Activated T-helper 17 cell treated with anti-CD3 and anti-CD28 coated beads, Interleukin-2, amount 50 U/mL, for 72 hours (primary cell): ENCODE results near the gene LACTB. TPM values are rescaled to one million over a fixed set of nuclear protein-coding genes. Genes with fewer than 3 reads are reported as not detected.
A peak's percentile ranks its signal among the peaks of the same experiment; 100 is the strongest.

ENCODE experiments used
- ATAC-seq: fragments of 150-1000 bp; cut with Tn5 transposase; replicated peaks from 2 replicates; pipeline ENCODE4 v1.10.0; 2021; ENCODE audit warnings: mild to moderate bottlenecking, moderate library complexity
- H3K27ac Mint-ChIP-seq: one replicate; pipeline ENCODE4 v1.8.0; 2022; ENCODE audit warnings: mixed read lengths
- H3K27me3 Mint-ChIP-seq: one replicate; pipeline ENCODE4 v1.8.0; 2022; ENCODE audit warnings: mixed read lengths
- H3K36me3 Mint-ChIP-seq: one replicate; pipeline ENCODE4 v1.8.0; 2022; ENCODE audit warnings: low read depth, mild to moderate bottlenecking, mixed read lengths
- H3K4me1 Mint-ChIP-seq: one replicate; pipeline ENCODE4 v1.8.0; 2022; ENCODE audit warnings: mixed read lengths
- H3K4me3 Mint-ChIP-seq: one replicate; pipeline ENCODE4 v1.8.0; 2022; ENCODE audit warnings: mild to moderate bottlenecking, mixed read lengths
- H3K9me3 Mint-ChIP-seq: one replicate; pipeline ENCODE4 v1.8.0; 2022; ENCODE audit warnings: mixed read lengths
- total RNA-seq, 2 donors: library from RNA; stranded (reverse); gene quantifications; one replicate each; pipeline ENCODE4 v1.2.3, GENCODE V29; 2022

The LACTB gene
- total RNA-seq, 2 donors from 2014 or later = 20.3 to 26.0 TPM

DNA sequence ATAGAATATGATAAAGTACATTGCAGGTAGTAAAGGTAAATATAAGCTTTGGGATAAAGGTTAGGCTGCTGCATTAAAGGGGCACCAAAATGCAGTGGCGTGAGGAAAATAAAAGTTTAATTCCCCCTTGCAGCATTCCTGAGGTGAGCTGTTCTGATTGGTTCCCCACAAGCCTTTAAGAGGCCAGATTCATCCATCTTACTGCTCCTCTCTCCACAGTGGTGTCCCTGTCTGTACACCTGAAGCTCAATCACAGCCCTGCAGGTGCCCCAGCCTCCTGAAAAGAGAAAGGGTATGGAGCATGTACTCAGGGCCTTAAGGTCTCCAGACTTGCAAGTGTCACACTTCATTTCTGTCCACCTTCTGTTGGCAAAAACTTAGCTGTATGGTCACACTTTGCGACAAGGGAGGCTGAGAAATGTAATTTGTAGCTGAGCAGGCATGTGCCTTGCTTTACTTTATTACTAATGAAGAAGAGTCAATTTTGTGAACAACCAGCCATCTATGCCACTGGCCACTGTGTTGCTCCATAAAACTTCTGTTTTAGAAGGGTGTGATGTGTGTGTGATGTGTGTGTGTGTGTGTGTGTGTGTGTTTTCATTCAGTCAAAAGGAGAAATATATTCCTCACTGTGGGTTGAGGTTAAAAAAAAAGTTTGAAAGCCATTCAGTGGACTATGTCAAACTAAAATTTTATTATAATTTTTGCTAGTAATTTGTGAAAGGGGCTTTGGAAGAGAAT lies 12.8 kb downstream of the LACTB start:
- Mint-ChIP-seq H3K27me3 (no peaks in the 10 kb centered on the region), H3K4me1 (no peaks in the 10 kb centered on the region), H3K9me3 (no peaks in the 10 kb centered on the region), H3K36me3 (peaks cover 21% of the 10 kb centered on the region), H3K4me3 (no peak overlapping the region), H3K27ac (peak overlapping the region; percentile 21)
- no peak for ATAC-seq

DNA sequence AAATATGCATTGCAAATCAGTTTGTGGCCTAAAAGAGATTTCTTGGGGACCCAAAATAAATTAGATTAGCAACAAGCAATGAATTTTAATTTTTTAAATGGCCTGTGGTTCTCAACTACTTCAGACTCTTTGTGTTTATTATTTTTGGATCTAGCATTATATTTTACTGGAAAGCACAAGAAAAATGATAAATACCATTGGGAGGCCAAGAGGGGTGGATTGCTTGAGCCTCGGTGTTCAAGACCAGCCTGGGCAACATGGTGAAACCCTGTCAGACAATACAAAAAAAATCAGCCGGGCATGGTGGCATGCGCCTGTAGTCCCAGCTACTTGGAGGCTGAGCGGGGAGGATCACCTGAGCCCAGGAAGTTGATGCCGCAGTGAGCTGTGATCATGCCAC lies 13.6 kb downstream of the LACTB start:
- no peaks in the 10 kb centered on the region for H3K4me1 Mint-ChIP-seq

GRCh38 chr15:63135804-63136203 lies 14.1 kb downstream of the LACTB start:
- H3K27ac Mint-ChIP-seq = peak overlapping the region; percentile 60
- H3K27me3 Mint-ChIP-seq = no peaks in the 10 kb centered on the region
- no peaks in the 10 kb centered on the region for H3K4me1 Mint-ChIP-seq
- no peak overlapping the region for H3K4me3 Mint-ChIP-seq
- peaks cover 8% of the 10 kb centered on the region for H3K36me3 Mint-ChIP-seq
- ATAC-seq = peak; percentile 78
- H3K9me3 Mint-ChIP-seq = no peaks in the 10 kb centered on the region

More for the DNA sequence above, 13.6 kb downstream of the LACTB start:
- Mint-ChIP-seq H3K36me3 (peaks cover 13% of the 10 kb centered on the region), H3K4me3 (no peak overlapping the region), H3K27ac (no peak overlapping the region), H3K27me3 (no peaks in the 10 kb centered on the region), H3K9me3 (no peaks in the 10 kb centered on the region)
- no peak for ATAC-seq

DNA sequence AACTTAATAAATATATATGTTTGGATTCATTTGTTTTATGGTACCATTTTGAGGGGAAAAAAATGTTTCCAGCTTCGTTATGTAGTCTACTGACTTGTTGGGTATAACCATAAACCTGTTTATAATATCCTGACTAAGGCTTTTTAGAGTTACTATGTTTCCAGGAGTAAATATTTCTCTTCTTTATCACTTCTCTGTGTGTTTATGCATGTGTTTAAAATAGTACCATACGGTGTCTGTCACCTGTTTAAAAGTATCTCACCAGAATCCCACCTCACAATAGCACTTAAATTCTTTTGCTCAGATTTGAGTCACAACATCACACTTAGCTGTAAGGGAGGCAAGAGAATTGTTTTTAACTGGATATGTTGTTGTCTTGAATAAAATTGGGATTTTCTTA lies 15.1 kb downstream of the LACTB start:
- H3K27me3 Mint-ChIP-seq = no peaks in the 10 kb centered on the region
- peaks cover 13% of the 10 kb centered on the region for H3K36me3 Mint-ChIP-seq
- H3K4me1 Mint-ChIP-seq = peaks cover 4% of the 10 kb centered on the region
- no peak overlapping the region for H3K27ac Mint-ChIP-seq
- ATAC-seq = no peak
- H3K4me3 Mint-ChIP-seq = no peak overlapping the region
- H3K9me3 Mint-ChIP-seq = no peaks in the 10 kb centered on the region

- Mint-ChIP-seq H3K9me3 (no peaks in the 10 kb centered on the region), H3K27me3 (no peaks in the 10 kb centered on the region), H3K27ac (no peak overlapping the region), H3K4me3 (no peak overlapping the region), H3K4me1 (peaks cover 14% of the 10 kb centered on the region), H3K36me3 (peaks cover 35% of the 10 kb centered on the region)
- peak; percentile 21 for ATAC-seq
Observed at GRCh38 chr15:63140936-63141335, 19.3 kb downstream of the LACTB start.

GRCh38 chr15:63145426-63145825 lies 23.8 kb downstream of the LACTB start:
- Mint-ChIP-seq H3K27ac (no peak overlapping the region), H3K4me3 (no peak overlapping the region), H3K9me3 (no peaks in the 10 kb centered on the region), H3K36me3 (peaks cover 58% of the 10 kb centered on the region), H3K27me3 (no peaks in the 10 kb centered on the region), H3K4me1 (peaks cover 14% of the 10 kb centered on the region)
- peak; percentile 52 for ATAC-seq

GRCh38 chr15:63146684-63147083 lies 25.0 kb downstream of the LACTB start:
- Mint-ChIP-seq H3K27me3 (no peaks in the 10 kb centered on the region), H3K4me3 (no peak overlapping the region), H3K4me1 (peaks cover 13% of the 10 kb centered on the region), H3K9me3 (no peaks in the 10 kb centered on the region), H3K27ac (no peak overlapping the region), H3K36me3 (peaks cover 56% of the 10 kb centered on the region)
- ATAC-seq = no peak

- H3K27me3 Mint-ChIP-seq = no peaks in the 10 kb centered on the region
- peaks cover 83% of the 10 kb centered on the region for H3K36me3 Mint-ChIP-seq
- no peak overlapping the region for H3K4me3 Mint-ChIP-seq
- no peak overlapping the region for H3K27ac Mint-ChIP-seq
- no peak for ATAC-seq
- no peaks in the 10 kb centered on the region for H3K9me3 Mint-ChIP-seq
- H3K4me1 Mint-ChIP-seq = peaks cover 16% of the 10 kb centered on the region
Observed at GRCh38 chr15:63151665-63152064, 30.0 kb downstream of the LACTB start.

DNA sequence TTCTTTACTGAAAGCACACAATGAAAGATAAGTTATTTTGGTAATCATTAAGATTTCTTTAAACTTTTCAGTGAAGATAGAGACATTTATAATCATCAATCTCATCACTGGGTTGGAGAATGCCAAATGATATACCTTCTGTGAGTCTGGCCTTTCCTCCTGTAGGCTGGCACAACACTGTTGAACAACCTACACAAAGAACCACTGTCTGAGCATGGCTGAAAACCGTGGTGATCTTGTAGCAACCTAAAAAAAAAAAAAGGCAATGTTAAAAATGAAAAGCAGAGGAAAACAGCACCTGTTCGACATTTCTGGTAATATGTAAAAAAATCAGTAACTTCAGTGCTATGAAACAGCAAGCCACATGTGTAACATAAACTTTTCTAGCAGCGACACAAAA lies 33.8 kb downstream of the LACTB start:
- no peak for ATAC-seq
- peaks cover 62% of the 10 kb centered on the region for H3K36me3 Mint-ChIP-seq
- peaks cover 16% of the 10 kb centered on the region for H3K4me1 Mint-ChIP-seq
- H3K4me3 Mint-ChIP-seq = peak overlapping the region; percentile 99
- no peaks in the 10 kb centered on the region for H3K27me3 Mint-ChIP-seq
- H3K9me3 Mint-ChIP-seq = no peaks in the 10 kb centered on the region
- no peak overlapping the region for H3K27ac Mint-ChIP-seq

- Mint-ChIP-seq H3K27me3 (no peaks in the 10 kb centered on the region), H3K27ac (peak overlapping the region; percentile 98), H3K4me1 (peaks cover 16% of the 10 kb centered on the region), H3K4me3 (peak overlapping the region; percentile 99), H3K9me3 (no peaks in the 10 kb centered on the region), H3K36me3 (peaks cover 61% of the 10 kb centered on the region)
- ATAC-seq = no peak
Observed at GRCh38 chr15:63156086-63156710, 34.5 kb downstream of the LACTB start.

- H3K27ac Mint-ChIP-seq = peak overlapping the region; percentile 98
- H3K9me3 Mint-ChIP-seq = no peaks in the 10 kb centered on the region
- ATAC-seq = peak; percentile 31
- H3K4me1 Mint-ChIP-seq = peaks cover 13% of the 10 kb centered on the region
- H3K4me3 Mint-ChIP-seq = peak overlapping the region; percentile 99
- H3K27me3 Mint-ChIP-seq = no peaks in the 10 kb centered on the region
- H3K36me3 Mint-ChIP-seq = peaks cover 56% of the 10 kb centered on the region
Observed at GRCh38 chr15:63156755-63157117, 35.1 kb downstream of the LACTB start.

GRCh38 chr15:63157118-63157843 lies 35.6 kb downstream of the LACTB start, which contains the start of gene RPS27L:
TSS of gene RPS27L (minus strand) at chr15:63157477. CDS start at chr15:63157405, 72 bp downstream.
- peaks cover 50% of the 10 kb centered on the region for H3K36me3 Mint-ChIP-seq
- no peaks in the 10 kb centered on the region for H3K27me3 Mint-ChIP-seq
- peak within 1 kb of the TSS; percentile 99 for H3K4me3 Mint-ChIP-seq
- no peaks in the 10 kb centered on the region for H3K9me3 Mint-ChIP-seq
- peak within 1 kb of the TSS; percentile 98 for H3K27ac Mint-ChIP-seq
- peaks cover 11% of the 10 kb centered on the region for H3K4me1 Mint-ChIP-seq
- peak; percentile 97 for ATAC-seq

- ATAC-seq = peak; percentile 46
- Mint-ChIP-seq H3K27me3 (no peaks in the 10 kb centered on the region), H3K9me3 (no peaks in the 10 kb centered on the region), H3K4me1 (peaks cover 11% of the 10 kb centered on the region), H3K36me3 (peaks cover 44% of the 10 kb centered on the region), H3K4me3 (peak overlapping the region; percentile 99), H3K27ac (peak overlapping the region; percentile 98)
Observed at GRCh38 chr15:63157891-63158431, 36.3 kb downstream of the LACTB start.

GRCh38 chr15:63160638-63161037 lies 39.0 kb downstream of the LACTB start:
- no peak overlapping the region for H3K4me3 Mint-ChIP-seq
- peaks cover 18% of the 10 kb centered on the region for H3K36me3 Mint-ChIP-seq
- no peak for ATAC-seq
- no peak overlapping the region for H3K27ac Mint-ChIP-seq
- no peaks in the 10 kb centered on the region for H3K4me1 Mint-ChIP-seq
- no peaks in the 10 kb centered on the region for H3K27me3 Mint-ChIP-seq
- H3K9me3 Mint-ChIP-seq = no peaks in the 10 kb centered on the region
